Measurements from ENCODE around the gene MMP11.
A peak's percentile ranks its signal among the peaks of the same experiment; 100 is the strongest.

The MMP11 gene

DNA sequence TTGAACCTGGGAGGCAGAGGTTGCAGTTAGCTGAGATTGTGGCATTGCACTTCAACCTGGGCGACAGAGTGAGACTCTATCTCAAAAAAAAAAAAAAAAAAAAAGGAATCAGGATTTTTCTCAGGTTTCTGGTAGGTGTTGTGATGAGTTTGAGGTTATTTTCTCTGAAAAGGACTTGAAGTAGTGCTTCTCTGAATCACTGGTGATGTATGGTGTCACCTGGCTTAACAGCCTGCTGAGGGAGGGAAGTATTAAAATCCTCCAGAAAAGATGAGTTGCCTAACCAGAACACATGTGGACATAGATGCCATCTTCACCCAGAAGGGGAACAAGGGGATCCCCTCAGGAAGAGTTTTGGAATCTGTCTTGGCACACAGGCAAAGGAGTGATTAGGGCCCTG is 34.2 kb downstream of the MMP11 start:
- DNase-seq = no peak

GRCh38 chr22:23812378-23812777 is 39.7 kb downstream of the MMP11 start:
- no peak for DNase-seq

DNA sequence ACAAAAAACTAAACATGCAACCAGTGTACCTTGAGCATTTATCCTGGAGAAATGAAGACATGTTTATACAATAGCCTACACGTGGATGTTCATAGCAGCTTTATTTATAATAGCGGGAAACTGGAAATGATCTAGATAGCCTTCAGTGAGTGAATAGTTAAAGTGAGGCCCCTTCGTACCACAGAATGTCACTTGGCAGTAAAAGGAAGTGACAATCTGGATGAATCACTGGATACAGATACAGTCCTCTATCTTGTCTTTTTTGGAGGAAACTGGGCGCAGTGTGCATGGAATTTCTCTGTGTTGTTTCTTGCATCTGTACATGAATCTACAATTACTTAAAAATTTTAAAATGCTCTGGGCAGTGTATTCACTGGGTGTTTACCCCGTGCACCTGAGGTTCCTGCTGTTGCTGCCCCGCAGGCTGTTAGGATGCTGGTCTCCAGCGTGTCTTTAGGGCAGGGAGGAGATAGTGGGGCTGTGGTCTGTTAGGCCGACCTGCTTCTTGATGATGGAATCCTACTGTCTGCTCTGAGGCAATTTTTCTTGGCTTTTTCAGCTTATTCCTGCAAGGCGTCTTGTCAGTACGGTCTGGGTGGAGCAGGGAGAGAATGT is 43.0 kb downstream of the MMP11 start:
- DNase-seq = no peak

- DNase-seq = no peak
These were observed 43.7 kb downstream of the MMP11 start for GRCh38 chr22:23816156-23816976.

- no peak for DNase-seq
These were observed 44.5 kb downstream of the MMP11 start for GRCh38 chr22:23817146-23817545.

GRCh38 chr22:23818541-23818940 is 45.9 kb downstream of the MMP11 start:
- DNase-seq = no peak

- DNase-seq = peak; percentile 66
These were observed 48.1 kb downstream of the MMP11 start for GRCh38 chr22:23820748-23821211.

GRCh38 chr22:23822101-23822671 is 49.5 kb downstream of the MMP11 start:
- DNase-seq = no peak

- DNase-seq = no peak
These were observed 50.7 kb downstream of the MMP11 start for GRCh38 chr22:23823331-23823791.

DNA sequence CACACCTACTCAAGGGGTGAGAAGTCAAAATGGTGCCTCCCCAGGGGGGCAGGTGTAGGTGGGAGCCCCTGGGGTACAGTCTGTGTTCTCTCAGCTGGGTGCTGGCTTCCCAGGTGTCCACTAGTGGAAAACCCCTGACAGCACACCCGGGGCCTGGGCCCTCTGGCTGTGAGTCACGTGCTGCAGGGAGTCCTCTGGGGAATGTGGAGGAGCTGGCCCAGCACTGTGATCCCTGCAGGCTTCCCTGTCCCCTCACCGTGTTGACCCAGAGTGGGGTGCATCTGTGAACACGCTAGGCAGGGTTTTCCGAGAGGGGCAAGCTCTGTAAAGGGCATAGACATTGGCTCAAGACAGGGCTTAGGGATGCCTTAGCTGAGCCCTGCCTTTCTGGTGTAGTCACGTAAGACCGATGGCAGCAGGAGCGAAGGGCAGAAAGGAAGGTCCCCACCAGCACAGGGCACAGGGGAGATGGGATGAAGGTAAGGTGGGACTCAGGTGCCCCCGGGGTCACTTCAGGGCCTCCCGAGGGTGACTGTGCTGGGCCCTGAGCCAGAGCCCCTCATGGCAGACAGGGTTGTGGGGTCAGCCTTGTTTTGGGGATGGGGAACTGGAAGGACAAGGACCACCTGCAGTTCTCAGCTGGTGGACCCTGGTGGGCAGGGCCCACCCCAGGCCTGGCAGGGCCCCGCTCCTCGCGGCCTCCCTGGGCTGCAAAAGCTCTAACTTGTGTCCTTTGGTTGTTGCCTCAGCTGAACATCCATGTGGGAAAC is 52.0 kb downstream of the MMP11 start:
- DNase-seq = no peak

GRCh38 chr22:23825246-23825905 is 52.7 kb downstream of the MMP11 start:
- no peak for DNase-seq

DNA sequence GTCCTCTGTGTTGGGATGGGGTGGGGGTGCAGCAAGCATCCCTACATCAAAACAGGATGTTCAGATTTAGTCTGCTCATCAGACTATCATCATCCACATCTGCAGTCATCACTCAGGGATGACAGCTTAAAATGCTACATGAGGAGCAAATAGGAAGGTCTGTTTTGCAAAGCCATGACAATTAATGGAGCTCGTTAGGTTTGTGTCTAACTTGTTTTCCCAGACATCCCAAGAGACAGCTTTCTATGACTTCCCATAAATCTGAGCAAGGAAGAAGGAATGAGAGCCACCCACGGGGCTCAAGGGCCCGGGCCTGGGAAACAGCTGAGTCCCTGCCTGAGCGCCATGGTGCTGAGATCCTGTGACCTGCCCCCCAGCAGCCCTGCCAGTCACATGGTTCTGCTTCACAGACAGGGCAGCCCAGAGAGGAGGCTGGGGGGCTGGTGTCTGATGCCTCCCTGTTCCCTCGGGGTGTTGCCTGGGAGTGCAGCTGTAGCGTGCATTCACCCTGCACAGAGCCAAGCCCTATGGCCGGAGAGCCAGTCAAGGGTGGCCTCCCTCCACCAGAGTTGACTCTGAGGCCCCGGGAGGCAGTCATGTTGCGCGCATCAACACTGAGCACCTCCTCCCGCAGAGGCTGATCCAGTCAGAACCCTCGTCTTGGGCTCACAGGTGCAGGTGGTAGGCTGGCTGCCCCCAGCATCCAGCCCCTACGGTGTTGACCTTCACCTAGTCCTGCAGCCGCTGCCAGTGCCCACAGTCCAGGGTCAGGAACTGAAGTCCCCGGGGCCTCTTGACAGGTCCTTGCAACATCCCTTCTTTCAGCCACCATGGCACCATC is 54.1 kb downstream of the MMP11 start:
- no peak for DNase-seq

- no peak for DNase-seq
These were observed 54.8 kb downstream of the MMP11 start for GRCh38 chr22:23827351-23827995.

DNA sequence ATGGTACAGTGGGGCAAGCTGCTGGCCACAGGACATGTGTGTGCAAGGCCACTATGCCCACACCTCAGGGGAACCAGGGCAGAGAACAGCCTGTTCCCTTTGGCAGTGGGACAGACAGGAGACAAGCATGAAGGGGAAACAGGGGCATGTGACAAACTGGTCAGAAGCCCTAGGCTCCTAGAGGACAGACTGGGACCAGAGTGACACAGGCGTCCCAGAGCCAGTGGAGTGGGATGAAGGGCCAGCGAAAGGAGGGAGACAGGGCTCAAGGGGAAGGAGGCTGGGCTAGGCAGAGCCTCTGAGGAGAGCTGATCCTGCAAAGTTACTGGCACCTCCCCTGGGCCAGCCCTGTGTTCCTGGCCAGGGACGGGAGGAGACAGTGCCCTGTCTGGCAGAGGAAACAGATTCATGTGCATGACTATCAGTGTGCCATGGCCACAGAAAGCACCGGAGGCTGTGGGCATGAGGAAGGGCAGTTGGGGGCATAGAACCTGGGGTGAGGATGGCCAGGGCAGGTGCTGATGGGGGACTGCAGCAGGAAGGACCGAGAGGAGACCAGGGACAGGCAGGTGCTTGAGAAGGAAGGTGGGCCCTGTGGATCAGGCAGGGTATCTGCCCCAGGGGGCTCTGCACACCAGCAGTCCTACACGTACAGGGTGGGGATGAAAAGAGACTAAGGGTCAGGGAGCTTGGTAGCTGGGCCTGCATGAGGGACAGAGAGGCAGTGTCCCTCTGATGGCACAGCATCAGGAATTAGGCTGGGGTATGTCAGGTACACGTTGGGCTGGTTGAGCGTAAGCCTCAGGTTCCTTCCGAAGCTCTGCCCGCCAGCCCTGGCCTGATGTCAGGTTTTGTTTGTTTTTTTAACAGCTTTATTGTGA is 56.4 kb downstream of the MMP11 start:
- DNase-seq = no peak

DNA sequence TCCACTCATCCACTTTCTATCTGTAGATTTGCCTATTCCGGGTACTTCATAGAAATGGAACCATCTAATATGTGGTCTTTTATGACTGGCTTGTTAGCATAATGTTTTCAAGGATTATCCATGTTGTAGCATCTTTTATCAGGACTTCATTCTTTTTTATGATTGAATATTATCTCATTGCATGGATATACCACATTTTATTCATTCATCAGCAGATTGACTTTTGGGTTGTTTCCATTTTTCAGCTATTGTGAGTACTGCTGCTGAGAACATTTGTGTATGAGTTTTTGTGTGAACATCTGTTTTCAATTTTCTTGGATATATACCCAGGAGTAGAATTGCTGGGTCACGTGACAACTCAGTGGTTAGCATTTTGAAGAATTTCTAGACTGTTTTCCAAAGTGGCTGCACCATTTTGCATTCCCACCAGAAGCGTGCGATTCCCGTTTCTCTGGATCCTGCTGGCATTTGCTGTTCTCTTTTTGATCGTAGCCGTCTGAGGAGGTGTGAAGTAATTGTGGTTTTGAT is 57.3 kb downstream of the MMP11 start:
- DNase-seq = no peak

- no peak for DNase-seq
These were observed 58.6 kb downstream of the MMP11 start for GRCh38 chr22:23831261-23831660.

DNA sequence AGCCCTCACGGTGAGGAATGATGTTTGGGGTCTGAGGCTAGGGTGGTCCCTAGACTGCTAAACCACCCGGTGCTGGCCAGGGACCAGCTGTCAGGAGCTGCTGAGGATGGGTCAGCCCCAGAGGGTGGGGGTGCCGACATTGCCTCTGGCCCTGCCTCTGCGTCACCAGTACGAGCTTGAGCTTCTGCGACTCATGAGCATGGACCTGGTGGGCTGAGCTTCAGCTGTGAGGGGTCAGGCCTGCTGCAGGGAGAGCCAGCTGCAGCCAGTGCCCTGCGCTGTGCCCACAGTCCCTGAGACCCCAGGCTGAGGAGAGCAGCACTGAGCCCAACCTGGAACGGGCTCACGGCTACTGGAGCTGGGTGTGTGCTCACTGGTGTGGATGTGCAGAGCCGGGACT is 59.1 kb downstream of the MMP11 start:
- DNase-seq = no peak

GRCh38 chr22:23832226-23833016 is 59.8 kb downstream of the MMP11 start:
- DNase-seq = no peak
